ENCODE results near the gene ZNF546.

The ZNF546 gene

GRCh38 chr19:39963898-39964297, 33.0 kb upstream of the ZNF546 start:
- no peak overlapping the region for H3K4me3 ChIP-seq (ENCODE audit: low read length)
- no peak for TF ChIP-seq CTCF (conservative IDR thresholded peaks at IDR 0.05; ENCODE audit: low read length)
- no peak for DNase-seq (ENCODE audit: low read depth)

GRCh38 chr19:39966617-39967016, 30.2 kb upstream of the ZNF546 start:
- no peak overlapping the region for H3K4me3 ChIP-seq (ENCODE audit: low read length)
- DNase-seq (ENCODE audit: low read depth) = no peak
- TF ChIP-seq CTCF (conservative IDR thresholded peaks at IDR 0.05; ENCODE audit: low read length) = no peak

GRCh38 chr19:39967561-39967960, 29.3 kb upstream of the ZNF546 start:
- H3K4me3 ChIP-seq (ENCODE audit: low read length) = no peak overlapping the region
- TF ChIP-seq CTCF (conservative IDR thresholded peaks at IDR 0.05; ENCODE audit: low read length) = no peak
- no peak for DNase-seq (ENCODE audit: low read depth)

GRCh38 chr19:39968789-39969188, 28.1 kb upstream of the ZNF546 start:
- no peak overlapping the region for H3K4me3 ChIP-seq (ENCODE audit: low read length)
- no peak for DNase-seq (ENCODE audit: low read depth)
- TF ChIP-seq CTCF (conservative IDR thresholded peaks at IDR 0.05; ENCODE audit: low read length) = no peak

- H3K4me3 ChIP-seq (ENCODE audit: low read length) = no peak overlapping the region
- no peak for TF ChIP-seq CTCF (conservative IDR thresholded peaks at IDR 0.05; ENCODE audit: low read length)
- no peak for DNase-seq (ENCODE audit: low read depth)
Observed at GRCh38 chr19:39969266-39969665, 27.6 kb upstream of the ZNF546 start.

- no peak for DNase-seq (ENCODE audit: low read depth)
- H3K4me3 ChIP-seq (ENCODE audit: low read length) = peak overlapping the region; percentile 91
- TF ChIP-seq CTCF (conservative IDR thresholded peaks at IDR 0.05; ENCODE audit: low read length) = no peak
Observed at GRCh38 chr19:39969681-39970424, 27.0 kb upstream of the ZNF546 start.

GRCh38 chr19:39970425-39970674, 26.5 kb upstream of the ZNF546 start:
- TF ChIP-seq CTCF (conservative IDR thresholded peaks at IDR 0.05; ENCODE audit: low read length) = no peak
- peak overlapping the region; percentile 91 for H3K4me3 ChIP-seq (ENCODE audit: low read length)
- DNase-seq (ENCODE audit: low read depth) = peak; percentile 30
